Mucosa of rectum (tissue), 2 donors: Measurements from ENCODE around the gene RALB.

Experiments
- H3K27ac ChIP-seq, 2 donors: one replicate each; pipeline ENCODE4 v1.7.0; 2013; ENCODE audit warnings: inconsistent platforms in 2 of 2, low read depth in 2 of 2, low read length in 2 of 2
- H3K27me3 ChIP-seq, 2 donors: one replicate each; pipeline ENCODE4 v1.7.0; 2013; ENCODE audit warnings: low read length in 2 of 2; ENCODE audit not compliant: control insufficient read depth in 2 of 2, insufficient read depth in 2 of 2
- H3K36me3 ChIP-seq, 2 donors: one replicate each; pipeline ENCODE4 v1.7.0; 2013; ENCODE audit warnings: low read length in 2 of 2; ENCODE audit not compliant: control insufficient read depth in 2 of 2, insufficient read depth in 2 of 2
- H3K4me1 ChIP-seq, 2 donors: one replicate each; pipeline ENCODE4 v1.7.0; 2013; ENCODE audit warnings: low read length in 2 of 2, mild to moderate bottlenecking in 1 of 2; ENCODE audit not compliant: control insufficient read depth in 2 of 2, insufficient read depth in 2 of 2
- H3K4me3 ChIP-seq, 2 donors: one replicate each; pipeline ENCODE4 v1.7.0; 2013; ENCODE audit warnings: low read length in 2 of 2
- H3K9ac ChIP-seq, 2 donors: one replicate each; pipeline ENCODE4 v1.7.0; 2013; ENCODE audit warnings: low read length in 2 of 2, low read depth in 1 of 2, mild to moderate bottlenecking in 1 of 2
- H3K9me3 ChIP-seq, 2 donors: one replicate each; pipeline ENCODE4 v1.7.0; 2013; ENCODE audit warnings: low read length in 2 of 2; ENCODE audit not compliant: control insufficient read depth in 2 of 2
- donor health status: healthy.
- donor health status: Normal muscosa, but diverticular disease.

The RALB gene

GRCh38 chr2:120224735-120225548 is 27.7 kb upstream of the RALB start:
- no peak overlapping the region for H3K9ac ChIP-seq
- no peaks in the 10 kb centered on the region for H3K27me3 ChIP-seq
- H3K36me3 ChIP-seq = no peaks in the 10 kb centered on the region
- no peak overlapping the region for H3K4me3 ChIP-seq
- H3K27ac ChIP-seq = no peak overlapping the region
- peaks cover 16 to 23% of the 10 kb centered on the region in 2 donors for H3K4me1 ChIP-seq
- H3K9me3 ChIP-seq = no peaks in the 10 kb centered on the region

- no peak overlapping the region for H3K27ac ChIP-seq
- no peak overlapping the region for H3K4me3 ChIP-seq
- H3K27me3 ChIP-seq = no peaks in the 10 kb centered on the region
- H3K36me3 ChIP-seq = no peaks in the 10 kb centered on the region
- H3K9ac ChIP-seq = no peak overlapping the region
- H3K9me3 ChIP-seq = no peaks in the 10 kb centered on the region
- peaks cover 21 to 30% of the 10 kb centered on the region in 2 donors for H3K4me1 ChIP-seq
Observed at GRCh38 chr2:120225549-120226065, 27.0 kb upstream of the RALB start.

GRCh38 chr2:120226316-120226715 is 26.3 kb upstream of the RALB start:
- Histone ChIP-seq H3K9ac (no peak overlapping the region), H3K27me3 (no peaks in the 10 kb centered on the region), H3K27ac (no peak overlapping the region), H3K4me1 (peaks cover 27 to 35% of the 10 kb centered on the region in 2 donors), H3K4me3 (no peak overlapping the region), H3K36me3 (no peaks in the 10 kb centered on the region), H3K9me3 (no peaks in the 10 kb centered on the region)

- Histone ChIP-seq H3K9me3 (no peaks in the 10 kb centered on the region), H3K27ac (no peak overlapping the region), H3K27me3 (no peaks in the 10 kb centered on the region), H3K36me3 (no peaks in the 10 kb centered on the region), H3K9ac (no peak overlapping the region), H3K4me3 (no peak overlapping the region), H3K4me1 (peaks cover 31 to 35% of the 10 kb centered on the region in 2 donors)
Observed at GRCh38 chr2:120227111-120227991, 25.3 kb upstream of the RALB start.

GRCh38 chr2:120228503-120228902 is 24.1 kb upstream of the RALB start:
- Histone ChIP-seq H3K36me3 (no peaks in the 10 kb centered on the region), H3K27me3 (no peaks in the 10 kb centered on the region), H3K27ac (no peak overlapping the region), H3K4me1 (peaks cover 30 to 33% of the 10 kb centered on the region in 2 donors), H3K9ac (no peak overlapping the region), H3K4me3 (no peak overlapping the region), H3K9me3 (no peaks in the 10 kb centered on the region)

GRCh38 chr2:120229341-120229740 is 23.3 kb upstream of the RALB start:
- Histone ChIP-seq H3K36me3 (no peaks in the 10 kb centered on the region), H3K27me3 (no peaks in the 10 kb centered on the region), H3K4me3 (no peak overlapping the region), H3K9me3 (no peaks in the 10 kb centered on the region), H3K9ac (no peak overlapping the region), H3K4me1 (peaks cover 22 to 25% of the 10 kb centered on the region in 2 donors), H3K27ac (no peak overlapping the region)

- Histone ChIP-seq H3K9ac (peak overlapping the region; percentile 46 to 56), H3K27me3 (no peaks in the 10 kb centered on the region), H3K4me3 (peak overlapping the region; percentile 19 to 82), H3K27ac (peak overlapping the region; percentile 59 to 80), H3K9me3 (no peaks in the 10 kb centered on the region), H3K4me1 (peaks cover 21 to 22% of the 10 kb centered on the region in 2 donors), H3K36me3 (no peaks in the 10 kb centered on the region)
Observed at GRCh38 chr2:120230515-120231471, 21.9 kb upstream of the RALB start.

GRCh38 chr2:120231564-120231973 is 21.1 kb upstream of the RALB start:
- H3K9me3 ChIP-seq = no peaks in the 10 kb centered on the region
- peak overlapping the region; percentile 63 to 82 for H3K4me3 ChIP-seq
- H3K27ac ChIP-seq = peak overlapping the region; percentile 80 to 83
- H3K9ac ChIP-seq = peak overlapping the region; percentile 56 to 67
- H3K4me1 ChIP-seq = peaks cover 20 to 22% of the 10 kb centered on the region in 2 donors
- H3K36me3 ChIP-seq = no peaks in the 10 kb centered on the region
- no peaks in the 10 kb centered on the region for H3K27me3 ChIP-seq

GRCh38 chr2:120231974-120232635 is 20.5 kb upstream of the RALB start:
- H3K9me3 ChIP-seq = no peaks in the 10 kb centered on the region
- peak overlapping the region; percentile 67 to 80 for H3K9ac ChIP-seq
- no peaks in the 10 kb centered on the region for H3K27me3 ChIP-seq
- peaks cover 22 to 26% of the 10 kb centered on the region in 2 donors for H3K4me1 ChIP-seq
- peak overlapping the region; percentile 63 to 82 for H3K4me3 ChIP-seq
- no peaks in the 10 kb centered on the region for H3K36me3 ChIP-seq
- H3K27ac ChIP-seq = peak overlapping the region; percentile 80 to 83
